NB4 (cell line): Measurements from ENCODE around the gene SLC6A12.
"Not testable (repeated sequence)": the region's sequence is repeated elsewhere in the genome, so short reads cannot be mapped to it uniquely, and the experiment has no call there.

Experiments
- DNase-seq: peaks from one replicate; pipeline ENCODE4 v3.0.0; 2010; ENCODE audit warnings: low read depth
- H3K4me3 ChIP-seq: one replicate; pipeline ENCODE4 v1.5.1; 2011; ENCODE audit warnings: mild to moderate bottlenecking, low read depth, low read length, moderate library complexity
- MYC ChIP-seq: IDR thresholded peaks from 2 replicates; pipeline ENCODE4 v1.6.1; 2011; ENCODE audit warnings: low read depth, low read length
- POLR2A ChIP-seq: IDR thresholded peaks from 2 replicates; pipeline ENCODE4 v1.6.1; 2011; ENCODE audit warnings: mild to moderate bottlenecking; ENCODE audit not compliant: insufficient read length; ENCODE audit errors: extremely low read depth
- TF ChIP-seq, protein P1 (sequence below): IDR thresholded peaks from 2 replicates; pipeline ENCODE4 v1.6.1; 2011; ENCODE audit warnings: low read depth, low read length
- TF ChIP-seq, protein P2 (sequence below): IDR thresholded peaks from one replicate; pipeline ENCODE4 v1.5.1; 2012; ENCODE audit warnings: low read depth, low read length

Gene SLC6A12

DNA sequence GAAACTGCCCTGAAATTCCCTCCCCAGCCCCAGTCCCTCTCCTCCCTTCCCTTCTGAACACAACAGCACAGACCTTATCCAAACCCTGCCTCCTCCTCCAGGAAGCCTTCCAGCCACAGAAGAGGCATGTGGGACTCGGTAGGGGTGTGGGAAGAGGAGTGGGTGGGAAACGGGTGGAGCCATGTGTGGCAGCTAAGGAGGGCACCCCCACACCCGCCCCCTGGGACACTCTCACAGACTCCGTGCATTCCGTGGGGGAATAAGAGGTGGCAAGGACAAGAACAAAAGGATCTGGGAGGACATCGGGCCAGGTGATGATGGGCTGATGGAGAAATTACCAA, 24.4 kb downstream of the SLC6A12 start:
- no peak overlapping the region for H3K4me3 ChIP-seq
- TF ChIP-seq POLR2A: no peak
- TF ChIP-seq, protein P1, sequence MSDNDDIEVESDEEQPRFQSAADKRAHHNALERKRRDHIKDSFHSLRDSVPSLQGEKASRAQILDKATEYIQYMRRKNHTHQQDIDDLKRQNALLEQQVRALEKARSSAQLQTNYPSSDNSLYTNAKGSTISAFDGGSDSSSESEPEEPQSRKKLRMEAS: no peak
- TF ChIP-seq MYC: no peak
- TF ChIP-seq, protein P2, sequence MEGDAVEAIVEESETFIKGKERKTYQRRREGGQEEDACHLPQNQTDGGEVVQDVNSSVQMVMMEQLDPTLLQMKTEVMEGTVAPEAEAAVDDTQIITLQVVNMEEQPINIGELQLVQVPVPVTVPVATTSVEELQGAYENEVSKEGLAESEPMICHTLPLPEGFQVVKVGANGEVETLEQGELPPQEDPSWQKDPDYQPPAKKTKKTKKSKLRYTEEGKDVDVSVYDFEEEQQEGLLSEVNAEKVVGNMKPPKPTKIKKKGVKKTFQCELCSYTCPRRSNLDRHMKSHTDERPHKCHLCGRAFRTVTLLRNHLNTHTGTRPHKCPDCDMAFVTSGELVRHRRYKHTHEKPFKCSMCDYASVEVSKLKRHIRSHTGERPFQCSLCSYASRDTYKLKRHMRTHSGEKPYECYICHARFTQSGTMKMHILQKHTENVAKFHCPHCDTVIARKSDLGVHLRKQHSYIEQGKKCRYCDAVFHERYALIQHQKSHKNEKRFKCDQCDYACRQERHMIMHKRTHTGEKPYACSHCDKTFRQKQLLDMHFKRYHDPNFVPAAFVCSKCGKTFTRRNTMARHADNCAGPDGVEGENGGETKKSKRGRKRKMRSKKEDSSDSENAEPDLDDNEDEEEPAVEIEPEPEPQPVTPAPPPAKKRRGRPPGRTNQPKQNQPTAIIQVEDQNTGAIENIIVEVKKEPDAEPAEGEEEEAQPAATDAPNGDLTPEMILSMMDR: no peak
- DNase-seq: no peak

DNA sequence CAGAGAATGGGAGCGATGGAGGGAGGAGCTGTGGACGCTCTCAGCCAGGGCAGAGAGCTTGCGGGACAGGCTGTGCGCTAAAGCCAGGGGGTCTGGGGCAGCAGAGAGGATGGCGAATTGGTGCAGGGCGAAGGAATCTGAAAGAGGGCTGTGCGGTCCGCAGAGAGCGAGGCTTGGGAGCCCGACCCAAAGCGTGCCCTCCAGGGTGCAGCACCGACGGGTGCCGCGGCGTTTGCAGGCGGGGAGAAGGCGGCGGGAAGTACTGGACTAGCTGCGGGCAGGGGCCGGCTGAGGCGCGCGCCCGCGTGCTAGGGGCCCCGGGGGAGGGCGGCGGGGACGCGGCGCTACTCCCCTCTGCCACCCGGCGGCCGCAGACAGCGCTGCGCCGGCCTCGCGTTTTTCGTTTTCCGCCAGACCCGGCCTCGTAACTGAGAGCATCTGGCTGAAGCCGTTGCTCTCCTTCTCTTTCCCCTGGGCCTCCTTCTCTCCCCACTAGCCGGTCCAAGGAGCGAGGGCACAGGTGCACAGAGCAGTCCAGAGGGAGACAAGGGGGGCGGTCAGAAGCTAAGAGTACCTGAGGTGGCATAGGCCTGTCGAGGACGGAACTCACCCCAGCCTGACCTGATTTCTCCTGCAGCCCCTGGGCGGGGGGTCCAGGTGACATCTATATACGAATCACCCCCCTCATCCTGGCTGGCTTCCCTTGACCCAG, 24.9 kb downstream of the SLC6A12 start:
- DNase-seq: peak; percentile 77
- H3K4me3 ChIP-seq: no peak overlapping the region

DNA sequence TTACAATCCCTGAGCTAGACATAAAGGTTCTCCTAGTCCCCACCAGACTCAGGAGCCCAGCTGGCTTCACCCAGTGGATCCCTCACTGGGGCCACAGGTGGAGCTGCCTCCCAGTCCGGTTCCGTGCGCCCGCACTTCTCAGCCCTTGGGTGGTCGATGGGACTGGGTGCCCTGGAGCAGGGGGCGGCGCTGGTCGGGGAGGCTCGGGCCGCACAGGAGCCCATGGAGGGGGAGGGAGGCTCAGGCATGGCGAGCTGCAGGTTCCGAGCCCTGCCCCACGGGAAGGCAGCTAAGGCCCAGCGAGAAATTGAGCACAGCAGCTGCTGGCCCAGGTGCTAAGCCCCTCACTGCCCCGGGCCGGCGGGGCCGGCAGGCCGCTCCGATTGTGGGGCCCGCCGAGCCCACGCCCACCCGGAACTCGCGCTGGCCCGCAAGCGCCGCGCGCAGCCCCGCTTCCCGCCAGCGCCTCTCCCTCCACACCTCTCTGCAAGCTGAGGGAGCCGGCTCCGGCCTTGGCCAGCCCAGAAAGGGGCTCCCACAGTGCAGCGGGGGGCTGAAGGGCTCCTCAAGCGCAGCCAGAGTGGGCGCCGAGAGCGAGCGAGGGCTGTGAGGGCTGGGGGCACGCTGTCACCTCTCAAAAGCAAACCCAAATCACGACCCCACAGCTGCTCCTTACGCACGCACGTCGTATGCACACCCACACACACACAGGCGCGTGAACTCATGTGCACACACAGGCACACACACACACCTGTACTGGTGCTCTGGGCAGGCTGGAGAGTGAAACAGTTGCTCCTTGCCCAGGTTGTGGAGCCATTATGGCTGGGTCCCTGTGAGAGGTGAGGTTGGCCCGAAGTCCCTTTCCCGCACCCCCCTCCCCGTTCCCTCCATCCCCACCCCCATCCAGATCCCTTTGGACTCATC, 25.7 kb downstream of the SLC6A12 start:
- H3K4me3 ChIP-seq, DNase-seq: not testable (repeated sequence)

More for the DNA sequence above, 24.9 kb downstream of the SLC6A12 start:
- TF ChIP-seq, protein P1: peak; percentile 53
- TF ChIP-seq, protein P2: peak; percentile 49
- TF ChIP-seq POLR2A: no peak
- TF ChIP-seq MYC: peak; percentile 74

DNA sequence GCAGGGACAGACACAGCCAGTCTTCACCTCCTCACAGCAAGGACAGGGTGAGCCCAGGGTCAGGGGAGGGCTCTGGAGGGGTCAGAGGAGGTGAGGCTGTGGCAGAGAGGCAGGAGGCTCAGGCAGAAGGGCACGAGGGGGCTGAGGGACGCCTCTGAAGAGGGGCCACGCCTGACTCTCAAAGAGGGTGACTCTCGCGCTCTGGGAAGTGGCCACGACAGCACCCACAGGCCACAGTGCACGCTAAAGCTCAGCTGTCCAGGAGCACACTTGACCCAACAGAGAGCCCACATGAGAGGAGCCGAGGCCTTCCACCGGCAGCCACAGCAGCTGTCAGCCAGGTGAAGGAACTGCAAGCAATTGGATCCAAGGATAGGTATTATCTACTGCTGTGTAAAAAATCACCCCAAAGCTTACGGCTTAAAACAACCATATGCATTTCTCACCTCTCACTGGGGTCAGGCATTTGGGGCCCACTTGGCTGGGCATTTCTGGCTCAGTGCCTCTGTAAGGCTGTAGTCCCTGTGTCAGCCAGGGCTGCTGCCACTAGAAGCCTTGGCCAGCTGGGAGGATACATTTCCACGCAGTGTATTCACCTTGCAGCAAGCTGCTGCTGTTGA, 27.8 kb downstream of the SLC6A12 start:
- TF ChIP-seq, protein P2: no peak
- TF ChIP-seq MYC (no peak), POLR2A (no peak)
- TF ChIP-seq, protein P1: no peak
- no peak for DNase-seq
- H3K4me3 ChIP-seq: no peak overlapping the region

DNA sequence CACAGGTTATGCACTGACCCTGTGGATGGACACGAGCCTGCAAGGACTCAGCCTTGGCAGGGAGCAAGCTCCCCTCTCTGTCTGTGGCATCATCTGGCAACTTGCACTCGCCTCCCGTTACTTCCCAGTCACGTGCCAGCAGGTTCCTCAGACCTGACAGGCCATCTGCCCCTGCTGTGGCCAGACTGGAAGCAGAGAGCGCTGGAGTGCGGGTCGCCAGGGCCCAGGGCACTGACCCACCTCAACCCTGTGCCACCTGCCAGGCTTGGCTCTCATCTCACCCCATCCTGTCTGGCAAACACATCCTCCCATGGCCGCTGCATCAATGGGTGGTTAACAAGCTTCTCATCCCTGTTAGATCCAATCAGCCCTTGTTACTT, 28.4 kb downstream of the SLC6A12 start:
- H3K4me3 ChIP-seq: no peak overlapping the region
- no peak for DNase-seq
- no peak for TF ChIP-seq POLR2A
- TF ChIP-seq, protein P1: no peak
- TF ChIP-seq MYC: no peak
- TF ChIP-seq, protein P2: no peak
